Astrocyte of the hippocampus (primary cell): ENCODE results near the gene SLC16A8.

Experiments used
- DNase-seq: peaks from one replicate; pipeline ENCODE4 v3.0.0; 2011; ENCODE audit warnings: low read depth, low spot score

The SLC16A8 gene

DNA sequence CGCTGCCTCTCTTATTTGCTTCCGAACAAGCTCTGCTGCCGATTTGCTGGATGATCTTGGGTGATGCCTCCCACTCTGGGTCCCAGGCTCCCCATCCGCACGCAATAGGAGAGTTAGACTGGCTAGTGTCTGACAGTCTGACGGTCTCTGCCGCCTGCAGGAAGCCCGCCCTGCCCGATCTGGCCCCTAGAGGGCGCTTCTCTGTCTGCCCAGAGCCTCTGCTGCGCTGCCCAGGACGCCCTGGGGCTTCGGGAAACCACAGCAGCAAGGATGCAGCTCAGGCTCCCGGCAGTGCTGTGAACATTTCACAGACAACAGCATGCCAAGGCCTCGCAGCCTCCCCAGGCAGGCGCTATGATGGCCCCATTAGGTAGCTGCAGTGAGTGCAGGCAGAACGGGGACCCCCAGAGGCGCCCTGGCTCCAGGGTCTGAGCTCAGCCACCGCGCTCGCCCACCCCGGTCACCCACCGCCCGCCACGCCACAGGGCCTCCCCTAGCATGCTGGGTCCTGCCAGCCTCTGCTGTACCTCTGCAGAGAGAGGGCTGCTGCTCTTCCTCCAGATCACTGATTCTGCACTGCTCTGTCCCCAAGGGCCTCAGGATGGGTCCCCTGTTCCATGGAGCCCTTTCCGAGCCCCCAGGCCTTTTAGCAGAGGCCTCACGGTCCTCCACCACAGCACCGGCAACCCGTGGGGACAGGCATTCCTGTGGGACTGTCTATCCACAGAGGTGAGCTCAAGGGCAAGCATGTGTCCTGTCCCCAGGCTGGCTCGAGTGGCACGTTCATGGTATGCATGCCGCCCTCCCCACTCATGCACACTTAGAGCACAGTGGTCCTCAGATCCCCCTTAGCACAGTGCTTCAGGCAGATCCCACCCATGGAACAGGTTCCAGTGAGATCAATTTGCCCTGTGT is 30.8 kb upstream of the SLC16A8 start:
- DNase-seq, result peak; percentile 94

DNA sequence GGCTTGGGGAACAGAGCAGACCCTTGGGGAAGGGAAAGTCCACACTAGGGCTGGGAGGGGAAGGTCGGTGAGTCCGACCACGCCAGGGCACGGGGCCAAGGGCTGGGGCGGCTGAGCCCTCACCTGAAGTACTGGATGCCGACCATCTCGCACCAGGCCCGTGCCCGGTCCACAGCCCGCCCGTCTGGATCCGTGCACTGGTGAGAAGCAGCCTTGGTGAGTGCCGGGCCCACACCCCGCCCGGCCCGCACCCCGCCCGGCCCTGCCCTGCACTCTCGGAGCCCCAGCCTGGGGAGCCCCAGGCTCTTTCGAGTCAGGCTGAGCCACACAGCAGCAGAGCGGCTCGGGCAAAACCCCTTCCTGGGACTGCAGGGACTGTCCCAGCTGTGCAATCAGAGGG is 28.4 kb upstream of the SLC16A8 start:
- DNase-seq, result no peak

DNA sequence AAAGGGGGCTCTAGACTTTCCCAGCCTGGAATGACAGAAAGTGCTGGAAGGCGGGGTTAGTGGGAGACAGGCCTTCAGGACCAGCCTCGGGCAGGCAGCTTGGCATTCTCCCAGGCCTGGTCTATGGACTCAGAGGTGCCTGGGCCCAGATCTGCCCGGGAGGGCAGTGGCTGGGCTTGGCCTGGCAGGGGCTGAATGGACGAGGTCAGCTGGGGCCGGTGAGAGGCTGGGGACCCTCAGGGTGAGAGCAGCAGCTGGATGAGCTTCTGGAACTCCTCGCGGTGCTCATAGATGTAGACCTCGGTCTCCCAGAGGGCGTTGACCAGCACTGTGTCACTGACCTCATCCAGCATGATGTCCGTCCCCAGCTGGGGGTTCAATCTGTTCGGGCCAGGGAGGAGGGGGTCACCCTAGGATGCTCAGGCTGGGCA is 28.0 kb upstream of the SLC16A8 start:
- DNase-seq, result no peak

DNA sequence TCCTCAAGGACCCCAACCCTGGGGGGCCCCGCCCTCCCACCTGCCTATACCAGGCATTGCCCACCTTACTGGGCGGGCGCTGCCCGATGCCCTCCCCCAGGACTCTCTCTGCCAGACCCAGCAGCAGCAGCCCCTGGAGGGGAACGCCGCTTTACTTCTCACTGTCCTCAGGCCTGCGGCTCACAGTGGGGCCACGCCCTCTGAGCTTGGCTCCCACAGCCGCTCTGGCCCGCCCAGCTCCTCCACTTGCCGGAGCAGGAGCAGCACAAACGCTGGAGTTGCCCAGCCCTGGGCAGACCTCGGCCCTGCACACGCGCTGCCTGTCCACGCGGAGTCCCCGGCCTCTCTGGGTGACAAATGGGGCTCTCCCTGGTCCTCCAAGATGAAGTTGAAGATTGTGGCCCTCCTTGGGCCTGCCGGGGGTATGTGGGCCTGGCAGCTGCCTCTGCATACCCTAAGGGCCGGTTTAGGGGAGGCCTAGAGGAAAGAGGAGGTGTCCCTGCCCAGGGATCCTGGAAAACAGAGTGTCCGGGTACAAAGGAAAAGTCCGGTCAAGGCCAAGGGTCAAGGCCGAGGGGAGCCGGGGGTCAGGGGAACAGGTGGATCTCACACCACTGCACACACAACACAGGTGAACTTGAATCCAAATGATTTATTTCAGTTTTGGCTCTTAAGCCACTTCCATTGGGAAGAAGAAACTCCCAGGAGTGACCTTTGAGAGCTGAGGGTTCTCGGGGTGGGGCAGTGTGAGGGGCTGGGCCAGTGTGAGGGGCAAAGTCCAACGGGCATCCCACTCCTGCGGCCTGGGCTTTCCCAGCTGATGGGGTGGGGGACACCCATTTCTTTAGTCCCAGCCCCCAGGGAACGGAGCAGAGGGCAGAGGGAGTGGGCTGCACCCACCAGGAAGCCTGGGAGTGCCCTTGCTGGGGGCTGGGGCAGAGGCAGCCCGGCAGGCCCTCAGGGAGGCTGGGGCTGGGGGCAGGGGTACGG is 27.2 kb upstream of the SLC16A8 start:
- DNase-seq, result no peak

DNA sequence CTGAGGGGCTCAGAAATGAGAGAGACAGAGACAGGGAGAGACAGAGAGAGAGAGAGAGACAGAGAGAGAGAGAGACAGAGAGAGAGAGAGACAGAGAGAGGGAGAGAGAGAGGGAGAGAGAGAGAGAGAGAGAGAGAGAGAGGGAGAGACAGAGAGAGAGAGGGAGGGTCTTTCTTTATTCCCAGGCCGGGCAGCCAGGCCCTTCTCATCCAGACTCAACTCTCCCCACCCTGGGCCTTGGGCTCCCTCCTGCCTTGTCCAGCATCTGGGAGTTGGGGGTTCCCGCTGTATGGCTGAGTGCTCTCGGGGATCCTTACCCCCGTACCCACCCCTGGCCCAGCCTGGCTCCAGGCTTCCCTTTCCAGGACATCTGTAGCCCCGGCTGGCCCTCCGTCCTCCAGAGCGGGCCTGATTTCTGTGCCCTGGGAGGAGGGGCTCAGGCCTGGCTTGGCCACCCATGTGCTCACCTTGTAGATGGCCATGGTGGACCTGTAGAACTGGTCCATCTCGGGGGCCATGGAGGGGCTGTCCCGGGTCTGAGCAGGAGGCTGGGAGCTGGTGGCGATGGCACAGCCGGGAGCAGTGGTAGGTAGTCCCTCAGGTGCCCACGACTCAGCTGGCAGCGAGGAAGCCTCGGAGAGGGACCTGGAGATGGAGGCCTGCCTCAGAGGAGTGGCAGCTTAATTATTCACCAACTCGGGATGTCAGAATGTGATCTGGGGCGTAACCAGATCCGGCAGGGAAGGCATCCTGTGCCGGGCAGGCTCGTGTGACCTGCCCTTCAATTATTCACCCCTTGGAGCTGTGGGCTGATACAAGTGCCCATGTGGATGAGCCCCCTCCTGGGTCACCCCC is 26.3 kb upstream of the SLC16A8 start, which contains the start of gene BAIAP2L2:
TSS of gene BAIAP2L2 (minus strand) at position 677 of the 855 bp plus-strand sequence. CDS start at position 518, 159 bp downstream.
- DNase-seq, result no peak

DNA sequence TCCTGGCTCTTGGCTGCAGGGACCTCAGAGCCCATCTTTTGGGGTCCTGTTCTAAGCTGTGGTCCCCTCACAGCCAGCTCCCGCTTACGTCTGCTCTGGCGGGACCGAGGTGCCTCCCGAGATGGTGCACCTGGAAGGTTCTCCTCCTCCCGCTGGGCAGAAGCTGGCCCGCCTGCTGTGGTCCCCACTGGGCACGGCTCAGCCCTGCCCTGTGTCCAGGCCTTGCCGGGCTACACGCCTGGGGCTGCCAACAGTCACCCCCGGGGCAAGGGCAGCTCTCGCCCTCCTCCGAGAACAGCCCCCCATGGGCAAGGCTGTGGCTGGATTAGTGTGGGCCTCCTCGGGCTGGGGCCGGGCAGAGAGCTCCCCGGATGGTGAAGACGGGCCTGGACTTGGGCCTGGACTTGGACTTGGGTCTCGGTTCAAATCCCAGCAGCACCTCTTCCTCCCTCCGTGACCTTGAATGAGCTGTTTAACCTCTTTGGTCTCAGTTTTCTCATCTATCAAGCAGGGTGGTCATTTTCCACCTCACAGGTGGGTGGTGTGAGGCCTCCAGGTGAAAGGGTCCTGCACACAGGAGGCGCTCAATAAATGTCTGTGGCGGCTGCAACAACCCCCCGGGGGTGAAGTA is 25.5 kb upstream of the SLC16A8 start:
- DNase-seq, result peak; percentile 27

DNA sequence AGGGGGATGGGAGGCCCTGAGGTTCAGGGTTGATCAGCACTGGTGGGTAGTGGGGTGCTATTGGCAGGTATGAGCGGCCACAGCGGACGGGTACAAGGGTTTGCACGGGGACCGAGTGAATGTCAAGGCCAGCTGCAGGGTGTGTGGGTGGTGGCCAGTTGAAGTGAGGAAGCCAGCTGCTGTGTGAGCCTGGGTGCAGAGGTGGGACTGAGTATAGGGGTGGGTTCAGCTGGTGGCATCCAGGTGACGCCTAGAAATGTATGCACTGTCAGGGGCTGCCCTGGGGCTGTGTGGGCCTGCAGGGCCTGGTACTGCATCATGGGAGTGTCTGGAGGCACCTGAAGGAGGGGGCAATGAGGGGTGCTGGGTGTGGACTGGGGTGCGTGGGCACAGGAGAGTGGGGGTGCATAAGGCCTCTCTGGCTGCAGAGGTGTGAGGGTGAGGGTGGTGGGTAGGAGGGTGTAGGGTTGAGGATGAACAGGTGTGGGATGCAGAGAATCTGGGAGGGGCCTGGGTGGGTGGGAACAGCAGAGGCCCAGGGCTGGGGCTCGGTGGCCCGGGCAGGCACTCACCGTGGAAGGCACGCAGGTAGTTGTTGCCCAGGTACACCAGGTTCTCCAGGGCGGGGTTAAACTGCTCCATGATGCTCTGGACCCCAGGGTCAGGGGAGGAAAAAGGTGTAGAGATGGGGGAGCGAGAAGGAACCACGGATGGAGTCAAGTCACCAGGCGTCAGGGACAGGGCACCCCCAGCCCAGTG is 24.8 kb upstream of the SLC16A8 start:
- DNase-seq, result no peak

DNA sequence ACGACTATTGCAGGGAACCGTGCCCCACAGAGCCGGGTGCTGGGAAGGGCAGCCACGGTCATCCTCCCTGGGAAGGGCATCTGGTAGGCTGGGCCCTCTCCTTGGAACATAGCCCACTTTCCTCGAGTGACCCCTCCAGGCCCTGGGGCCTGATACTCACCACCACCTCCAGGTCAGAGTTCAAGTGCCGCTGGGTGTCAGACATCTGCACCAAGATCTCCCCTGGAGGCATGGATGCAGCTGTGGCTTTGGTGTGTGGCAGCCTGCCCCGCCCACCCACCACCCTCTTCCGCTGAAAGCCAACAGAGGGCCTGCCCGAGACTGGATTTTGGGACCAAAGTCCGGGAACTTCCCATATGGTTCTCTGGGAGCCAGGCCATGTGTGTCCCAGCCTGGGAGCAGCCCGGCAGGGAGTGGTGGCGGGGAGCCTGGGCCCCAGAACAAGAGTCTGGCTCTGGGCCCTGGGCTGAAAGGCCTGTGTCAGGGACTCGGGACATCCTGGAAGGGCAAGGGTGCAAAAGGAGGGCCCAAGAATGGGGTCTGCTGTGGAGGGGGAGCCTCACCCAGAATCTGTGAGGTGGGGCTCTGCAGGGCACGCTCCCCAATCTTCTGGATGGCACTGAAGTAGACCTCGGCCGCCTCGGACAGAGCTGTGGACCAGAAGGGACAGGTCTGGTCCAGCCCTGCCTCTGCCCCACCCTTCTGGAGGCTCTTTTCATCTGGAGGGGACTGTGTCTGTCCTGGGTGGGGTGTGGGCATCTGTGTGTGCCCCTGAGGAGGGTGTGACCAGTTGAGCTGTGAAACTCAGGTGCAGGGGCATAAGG is 23.9 kb upstream of the SLC16A8 start:
- no peak for DNase-seq

DNA sequence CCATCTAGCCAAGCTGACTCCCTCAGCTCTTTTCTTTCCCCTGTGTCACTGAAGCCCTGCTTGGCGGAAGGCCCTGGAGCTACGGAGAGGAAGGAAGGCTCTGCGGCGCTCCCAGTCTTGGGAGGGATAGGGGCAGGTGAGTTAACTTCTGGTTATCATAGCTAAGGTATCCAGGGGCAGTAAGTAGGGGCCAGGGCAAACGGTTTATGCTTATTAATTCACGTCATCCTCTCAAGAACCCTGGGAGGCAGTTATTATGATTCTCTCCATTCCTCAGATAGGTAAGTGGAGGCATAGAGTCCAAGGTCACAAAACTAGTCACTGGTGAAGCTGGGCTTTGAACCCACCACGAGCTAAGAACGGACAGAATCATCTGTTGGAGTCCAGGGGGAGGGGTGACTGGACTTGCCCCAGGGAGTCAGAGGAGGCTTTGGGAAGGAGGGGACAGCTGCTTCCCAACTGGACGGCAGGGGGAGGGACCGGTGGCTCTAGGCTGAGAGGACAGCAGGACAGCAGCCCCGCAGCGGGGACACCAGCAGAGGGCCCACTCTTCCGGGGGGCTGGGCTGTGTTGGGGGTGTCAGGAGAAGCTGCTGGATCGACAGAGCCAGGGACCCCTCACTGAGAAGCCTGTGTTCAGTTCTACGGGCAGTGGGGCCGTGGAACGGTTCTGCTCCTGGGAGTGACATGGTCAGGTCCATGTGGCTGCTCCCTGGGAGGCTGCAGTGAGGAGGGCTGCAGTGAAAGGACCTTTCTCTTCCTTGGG is 23.0 kb upstream of the SLC16A8 start:
- no peak for DNase-seq

DNA sequence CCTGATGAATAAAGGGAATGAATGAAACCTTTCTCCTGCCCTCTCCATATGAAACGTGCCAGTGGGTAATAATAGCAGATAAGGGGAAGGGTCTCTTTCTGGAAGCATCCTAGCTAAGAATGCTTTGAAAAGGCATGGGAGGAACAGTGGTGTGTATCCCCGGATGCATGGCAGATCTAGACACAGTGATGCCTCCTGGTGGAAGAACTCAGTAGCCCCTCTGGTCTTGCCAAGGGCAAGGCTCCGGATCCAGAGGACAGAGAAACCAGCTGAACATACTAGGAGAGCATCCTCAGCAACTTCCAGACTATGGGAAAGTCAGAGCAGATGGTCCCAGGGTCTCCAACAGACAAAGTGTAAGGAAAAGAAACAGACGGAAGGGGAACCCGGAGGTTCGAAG is 20.1 kb upstream of the SLC16A8 start:
- no peak for DNase-seq

DNA sequence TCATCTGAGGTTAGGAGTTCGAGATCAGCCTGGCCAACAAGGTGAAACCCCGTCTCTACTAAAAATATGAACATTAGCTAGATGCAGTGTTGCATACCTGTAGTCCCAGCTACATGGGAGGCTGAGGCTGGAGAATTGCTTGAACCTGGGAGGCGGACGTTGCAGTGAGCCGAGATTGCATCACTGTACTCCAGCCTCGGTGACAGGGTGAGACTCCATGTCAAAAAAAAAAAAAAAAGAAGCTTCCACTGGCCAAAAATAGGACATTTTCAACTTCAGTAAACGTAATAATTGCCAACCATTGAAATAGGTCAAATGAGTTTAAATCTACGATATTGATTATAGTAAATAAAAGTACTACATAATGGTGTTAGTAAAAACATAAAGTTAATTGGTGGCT is 19.7 kb upstream of the SLC16A8 start:
- no peak for DNase-seq

DNA sequence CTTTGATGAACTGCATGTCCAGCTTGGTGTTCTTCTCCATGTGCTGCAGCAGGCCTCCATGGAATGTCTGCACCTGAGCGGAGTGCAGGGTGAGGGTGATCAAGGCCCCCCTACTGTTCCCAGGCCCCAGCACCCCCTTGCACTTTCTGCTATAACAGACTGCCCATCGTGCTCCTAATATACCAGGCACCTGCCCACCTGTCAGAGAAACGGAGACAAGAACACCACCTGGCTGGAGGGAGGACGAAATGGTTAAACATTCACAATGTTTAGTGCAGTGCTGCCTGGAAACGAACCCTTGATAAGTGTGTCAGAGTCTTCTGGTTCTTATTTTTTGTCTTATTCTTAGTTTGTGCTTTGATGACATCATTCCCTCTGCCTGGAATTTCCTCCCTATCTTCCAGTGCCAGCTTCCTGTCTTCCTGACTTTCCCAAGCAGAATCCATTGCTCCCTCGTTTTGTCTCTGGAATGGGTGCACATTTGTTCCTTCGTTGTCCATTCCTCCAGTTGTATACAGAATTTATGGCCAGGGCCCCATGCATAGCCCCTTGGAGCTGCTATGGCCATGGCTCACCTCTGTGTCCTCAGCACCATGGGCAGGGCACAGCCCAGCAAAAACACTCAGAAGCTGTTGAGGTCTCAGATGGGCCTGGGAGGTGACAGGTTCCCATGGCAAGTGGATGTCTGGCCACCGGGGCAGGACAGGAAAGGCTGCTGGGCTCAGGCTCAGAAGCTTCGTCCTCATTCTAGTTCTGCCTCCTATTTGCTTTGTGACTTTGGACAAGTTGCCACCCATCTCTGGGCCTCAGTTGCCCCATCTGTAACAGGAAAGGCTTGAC is 14.6 kb upstream of the SLC16A8 start:
- DNase-seq, result no peak

DNA sequence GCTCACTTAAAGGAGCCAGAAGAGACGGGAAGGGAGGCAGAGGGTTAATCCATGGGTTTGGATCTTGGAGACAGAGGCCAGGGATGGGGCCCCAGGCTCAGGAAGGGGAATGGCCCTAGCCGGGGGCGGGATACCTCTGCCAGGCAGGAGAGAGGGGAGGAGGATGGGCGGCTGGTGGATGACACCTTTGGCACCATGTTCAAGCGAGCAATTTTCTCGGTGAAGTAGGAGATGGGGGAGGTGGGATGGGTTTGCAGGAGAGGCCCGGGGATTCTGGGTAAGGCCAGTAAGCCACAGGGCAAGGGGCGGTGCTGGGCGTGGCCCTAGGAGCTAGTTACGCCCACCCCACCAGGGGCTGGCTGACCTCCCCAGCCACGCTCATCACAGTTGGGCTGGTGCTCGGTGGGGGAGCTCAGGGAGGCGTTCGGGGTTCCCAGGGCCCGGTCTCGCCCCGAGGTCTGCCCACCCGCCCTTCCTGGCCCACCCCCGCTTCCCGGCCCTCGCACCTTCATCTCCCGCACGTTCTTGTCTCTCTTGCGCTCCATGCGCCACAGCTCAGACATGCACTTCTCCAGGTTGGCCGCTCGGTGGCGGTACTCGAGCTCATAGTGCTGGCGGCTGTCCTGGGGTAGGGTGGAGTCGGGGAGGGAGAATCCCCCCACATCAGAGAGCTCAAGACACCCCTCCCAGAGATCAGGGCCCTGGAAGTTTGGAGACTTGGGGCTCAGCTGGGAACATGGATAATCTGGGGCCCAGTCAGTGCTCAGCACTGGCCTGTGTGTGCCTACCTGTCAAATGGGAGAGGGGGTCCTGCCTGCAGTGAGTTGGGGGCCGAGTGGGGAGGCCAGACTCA is 13.8 kb upstream of the SLC16A8 start:
- peak; percentile 45 for DNase-seq

DNA sequence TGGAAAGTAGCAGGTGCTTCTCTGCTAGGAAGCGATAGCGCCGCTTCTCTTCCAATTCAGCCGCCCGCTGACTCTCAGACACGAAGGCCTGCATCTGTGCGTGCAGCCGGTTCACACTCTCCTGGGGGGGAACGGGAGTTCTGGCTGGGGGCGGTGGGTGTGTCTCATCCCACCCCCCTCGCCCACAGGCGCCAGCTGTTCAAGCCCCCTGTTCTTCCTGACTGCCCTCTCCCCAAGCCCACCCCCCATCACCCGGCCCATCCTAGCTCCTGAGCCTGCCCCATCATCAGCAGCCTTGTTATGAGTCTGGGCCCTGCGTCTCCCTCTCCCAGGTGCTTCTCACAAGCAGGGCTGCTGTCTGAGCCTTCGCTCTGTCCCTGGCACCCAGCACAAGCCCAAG is 13.1 kb upstream of the SLC16A8 start:
- no peak for DNase-seq

DNA sequence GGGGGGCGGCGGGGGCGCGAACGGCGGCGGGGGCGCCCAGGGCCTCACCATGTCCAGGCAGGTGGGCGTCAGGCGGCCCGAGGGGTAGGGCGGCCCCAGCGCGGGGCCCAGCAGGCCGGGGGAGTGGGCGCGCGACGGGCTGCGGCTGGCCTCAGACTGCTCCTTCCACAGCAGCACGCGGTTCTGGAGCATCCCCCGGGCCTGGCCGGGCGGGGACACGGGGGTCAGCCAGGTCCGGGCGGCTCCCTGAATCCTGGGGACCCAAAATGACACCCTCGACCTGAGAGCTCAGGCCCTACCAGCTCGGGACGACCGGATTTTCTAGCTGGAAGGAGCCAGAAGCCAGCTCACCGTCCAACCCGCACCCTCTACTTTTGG is 5.5 kb upstream of the SLC16A8 start:
- DNase-seq, result no peak

DNA sequence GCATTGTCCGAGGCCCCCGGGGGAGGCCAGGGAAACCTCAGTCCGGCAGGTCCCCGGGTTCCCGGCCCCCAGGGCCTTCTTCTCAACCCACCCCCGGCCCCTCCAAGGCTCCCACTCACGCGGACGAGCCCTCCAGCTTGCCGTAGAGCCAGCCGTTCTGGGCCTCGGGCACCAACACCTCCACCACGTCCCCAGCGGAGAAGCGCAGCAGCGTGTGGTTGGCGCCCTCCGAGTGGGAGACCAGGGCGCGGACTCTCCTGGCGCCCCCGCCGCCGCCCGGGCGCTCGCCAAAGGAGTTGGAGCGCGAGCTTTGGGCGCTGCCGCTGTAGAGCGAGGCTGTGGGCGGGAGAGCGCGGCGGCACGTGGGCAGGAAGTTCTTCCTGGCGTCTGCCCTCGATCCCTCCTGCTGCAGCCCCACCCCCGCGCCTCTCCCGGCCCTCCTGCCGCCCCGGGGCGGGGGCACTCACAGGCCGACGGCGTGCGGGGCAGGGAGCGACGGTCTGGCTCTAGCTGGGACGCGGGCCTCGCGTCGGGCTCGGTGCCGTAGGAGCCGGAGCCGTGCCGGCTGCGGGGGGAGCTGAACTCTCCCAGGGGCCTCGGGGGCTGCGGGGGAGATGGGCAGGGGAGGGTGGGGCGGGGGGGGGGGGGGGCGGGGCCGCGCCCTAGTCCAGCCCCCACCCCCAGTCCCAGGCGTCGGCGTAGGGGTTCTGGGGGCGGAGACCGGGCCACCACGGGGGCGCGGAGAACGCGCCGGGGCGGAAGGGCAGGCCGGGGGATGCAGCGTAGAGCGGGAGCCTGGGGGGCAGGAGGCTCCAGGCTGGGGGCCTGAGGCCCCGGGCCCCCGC is 4.9 kb upstream of the SLC16A8 start:
- peak; percentile 23 for DNase-seq
